GM12875 (cell line): Measurements from ENCODE around the gene PXK.

ENCODE experiments used
- H3K4me3 ChIP-seq: one replicate; pipeline ENCODE4 v1.5.1; 2011; ENCODE audit warnings: low read depth, low read length, control low read depth
- TF ChIP-seq, protein P1 (sequence below): IDR thresholded peaks from 2 replicates; pipeline ENCODE4 v1.5.1; 2011; ENCODE audit warnings: low read depth, mild to moderate bottlenecking, control low read depth, inconsistent platforms, low read length, moderate library complexity, borderline replicate concordance; ENCODE audit not compliant: insufficient read depth

Gene PXK

DNA sequence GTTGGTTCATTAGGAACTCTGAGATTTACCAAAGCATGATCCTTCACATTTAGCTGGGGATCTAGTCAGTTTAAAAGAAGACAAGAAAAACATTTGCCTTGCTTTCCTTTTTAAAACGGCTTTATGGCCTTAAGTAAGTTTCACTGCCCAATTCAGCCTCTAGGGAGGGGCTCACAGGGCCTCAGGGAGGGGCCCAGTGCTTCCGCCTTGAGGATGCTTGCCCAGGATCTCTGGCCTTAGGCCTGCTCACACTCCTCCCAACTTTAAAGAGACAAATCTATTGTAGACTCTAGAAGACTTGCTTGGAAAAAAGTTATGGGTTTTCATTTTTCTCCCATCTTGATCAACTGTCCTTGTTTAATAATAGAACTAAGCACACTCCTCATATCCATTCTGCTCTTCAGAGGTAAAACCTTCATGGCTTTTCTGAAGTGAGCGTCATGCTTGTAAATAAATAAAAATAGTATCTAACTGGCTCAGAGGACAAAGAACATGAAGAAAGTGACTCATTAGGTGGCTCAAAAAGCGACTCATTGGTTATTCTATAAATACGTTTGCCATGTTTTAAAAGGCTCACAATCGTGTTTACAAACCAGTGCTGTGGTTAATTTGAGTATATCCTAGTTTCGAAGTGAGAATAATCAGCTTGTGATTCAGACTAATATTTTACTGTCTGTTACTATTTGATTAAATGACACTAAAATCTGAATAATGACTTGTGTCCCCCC, 87.3 kb downstream of the PXK start:
- TF ChIP-seq, protein P1, sequence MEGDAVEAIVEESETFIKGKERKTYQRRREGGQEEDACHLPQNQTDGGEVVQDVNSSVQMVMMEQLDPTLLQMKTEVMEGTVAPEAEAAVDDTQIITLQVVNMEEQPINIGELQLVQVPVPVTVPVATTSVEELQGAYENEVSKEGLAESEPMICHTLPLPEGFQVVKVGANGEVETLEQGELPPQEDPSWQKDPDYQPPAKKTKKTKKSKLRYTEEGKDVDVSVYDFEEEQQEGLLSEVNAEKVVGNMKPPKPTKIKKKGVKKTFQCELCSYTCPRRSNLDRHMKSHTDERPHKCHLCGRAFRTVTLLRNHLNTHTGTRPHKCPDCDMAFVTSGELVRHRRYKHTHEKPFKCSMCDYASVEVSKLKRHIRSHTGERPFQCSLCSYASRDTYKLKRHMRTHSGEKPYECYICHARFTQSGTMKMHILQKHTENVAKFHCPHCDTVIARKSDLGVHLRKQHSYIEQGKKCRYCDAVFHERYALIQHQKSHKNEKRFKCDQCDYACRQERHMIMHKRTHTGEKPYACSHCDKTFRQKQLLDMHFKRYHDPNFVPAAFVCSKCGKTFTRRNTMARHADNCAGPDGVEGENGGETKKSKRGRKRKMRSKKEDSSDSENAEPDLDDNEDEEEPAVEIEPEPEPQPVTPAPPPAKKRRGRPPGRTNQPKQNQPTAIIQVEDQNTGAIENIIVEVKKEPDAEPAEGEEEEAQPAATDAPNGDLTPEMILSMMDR = peak; percentile 12; the same call in 1 of the 2 replicates
- H3K4me3 ChIP-seq = no peak overlapping the region

DNA sequence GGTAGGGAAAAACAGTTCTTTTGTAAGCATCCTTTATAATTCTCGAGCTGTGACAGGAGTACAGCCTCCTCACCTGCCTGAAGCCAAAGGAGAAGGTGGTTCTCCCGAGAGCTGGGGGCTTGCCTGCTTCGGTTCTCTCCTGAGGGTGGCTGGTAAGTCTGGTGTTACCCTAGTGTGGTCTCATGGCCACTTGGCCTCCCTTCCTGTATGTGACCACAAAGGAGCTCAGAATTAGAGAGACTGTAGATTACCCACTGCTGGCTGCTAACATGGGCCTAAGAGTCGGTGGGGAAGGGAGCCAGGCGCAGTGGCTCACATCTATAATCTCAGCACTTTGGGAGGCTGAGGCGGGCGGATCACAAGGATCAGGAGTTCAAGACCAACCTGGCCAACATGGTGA, 88.3 kb downstream of the PXK start:
- H3K4me3 ChIP-seq = no peak overlapping the region
- TF ChIP-seq, protein P1 = no peak

DNA sequence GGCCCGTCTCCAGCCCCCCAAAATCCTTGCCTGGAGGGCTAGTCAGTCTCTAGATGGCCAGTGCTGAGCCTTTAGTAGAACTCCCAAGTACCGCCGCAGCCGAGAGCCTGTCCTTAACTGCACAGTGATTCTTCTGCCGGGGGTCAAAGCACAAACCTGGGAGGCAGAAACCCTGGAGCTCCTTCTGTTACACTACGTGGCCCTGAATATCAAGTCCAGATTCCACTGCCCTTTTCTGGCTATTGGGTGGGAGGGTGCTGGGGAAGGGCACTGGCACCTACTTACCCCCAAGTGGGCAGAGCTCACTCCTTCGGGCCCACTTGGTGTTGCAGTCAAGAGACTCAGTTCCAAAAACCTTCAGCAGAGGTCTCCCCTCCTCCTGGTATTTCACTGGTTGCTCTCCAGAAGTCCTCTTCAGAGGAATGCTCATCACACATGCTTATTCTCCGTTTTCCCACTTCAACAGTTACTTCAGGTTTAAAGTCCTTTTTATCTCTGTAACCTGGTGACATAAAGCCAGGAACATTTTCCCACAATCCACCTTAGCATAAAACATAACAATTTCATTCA, 90.1 kb downstream of the PXK start:
- TF ChIP-seq, protein P1 = no peak
- no peak overlapping the region for H3K4me3 ChIP-seq

DNA sequence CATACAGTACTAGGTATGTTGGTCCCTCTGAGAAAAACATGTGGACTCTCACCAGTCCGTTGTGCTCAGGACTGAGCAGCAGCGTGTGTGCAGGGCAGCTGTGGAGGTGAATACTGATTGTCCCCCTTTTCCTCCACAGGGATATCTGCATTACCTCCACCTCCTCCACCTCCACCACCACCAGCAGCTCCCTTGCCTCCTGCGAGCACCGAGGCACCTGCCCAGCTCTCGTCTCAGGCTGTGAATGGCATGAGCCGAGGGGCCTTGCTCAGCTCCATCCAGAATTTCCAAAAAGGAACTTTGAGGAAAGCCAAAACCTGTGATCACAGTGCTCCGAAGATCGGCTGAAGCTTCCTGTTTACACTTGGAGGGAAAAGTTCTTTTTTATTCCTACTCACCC, 91.9 kb downstream of the PXK start:
- TF ChIP-seq, protein P1 = no peak
- H3K4me3 ChIP-seq = no peak overlapping the region

DNA sequence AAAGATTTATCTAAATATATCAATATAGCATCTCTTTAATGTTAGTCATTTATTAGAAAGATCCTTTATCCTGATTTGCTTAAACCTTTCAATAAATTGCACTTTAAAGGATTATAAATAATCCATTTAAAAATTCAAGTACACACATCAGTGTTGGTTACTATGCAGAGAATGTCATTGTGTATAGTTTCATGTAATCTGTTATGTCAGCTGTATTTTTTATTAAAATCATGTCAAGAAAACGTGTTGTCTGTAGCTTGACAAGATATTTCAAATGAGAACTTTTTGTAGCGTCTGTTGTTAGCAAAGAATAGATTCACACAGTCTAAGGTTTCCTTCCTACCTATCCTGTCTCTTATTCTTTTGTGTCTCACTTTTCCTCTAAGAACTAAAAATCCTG, 93.1 kb downstream of the PXK start:
- H3K4me3 ChIP-seq = no peak overlapping the region
- TF ChIP-seq, protein P1 = no peak

DNA sequence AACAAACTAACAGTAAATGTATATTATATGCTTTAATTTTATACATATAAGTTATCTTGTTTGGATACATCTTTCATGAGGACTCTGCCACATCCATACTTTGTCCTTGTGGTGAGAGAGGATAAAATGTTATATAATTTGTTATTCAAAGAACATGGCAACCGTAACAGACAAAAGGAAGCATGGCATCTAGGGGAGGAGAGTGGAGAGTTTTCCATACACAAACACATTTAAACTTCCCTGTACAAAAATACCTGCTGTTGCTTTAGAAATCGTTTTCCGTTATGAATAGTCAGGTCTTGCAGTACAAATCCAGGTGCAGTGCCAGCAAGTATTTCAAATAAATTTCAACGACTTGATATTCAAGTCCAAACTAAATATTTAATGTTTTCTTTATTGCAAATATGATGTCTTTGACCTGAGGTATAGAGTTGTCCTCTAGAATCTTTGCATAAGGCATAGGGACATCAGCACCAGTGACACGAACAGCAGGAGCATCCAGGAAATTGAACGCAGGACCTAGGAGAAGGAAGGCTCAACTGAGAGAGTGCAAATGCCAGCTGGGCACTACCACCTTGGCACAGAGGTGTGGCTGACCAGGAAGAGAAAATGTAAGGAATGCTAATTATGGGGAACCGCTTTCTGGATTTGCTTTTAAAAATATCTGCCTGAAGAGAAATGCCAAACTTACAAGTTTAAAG, 95.1 kb downstream of the PXK start:
- TF ChIP-seq, protein P1 = no peak
- H3K4me3 ChIP-seq = no peak overlapping the region
